Esophagus muscularis mucosa (tissue), 4 donors: Measurements from ENCODE around the gene KCNN4. TPM values are rescaled to one million over a fixed set of nuclear protein-coding genes. Genes with fewer than 3 reads are reported as not detected.

Source experiments
- DNase-seq: peaks from one replicate; pipeline ENCODE4 v3.0.0-alpha.2; 2017; ENCODE audit errors: extremely low spot score
- H3K27ac ChIP-seq, 4 donors: fragments of 200-600 bp; sonication (generic); replicated peaks in 1 of 4; 1 replicate in 3 of 4; 2 replicates in 1 of 4; pipeline ENCODE4 v1.5.1; 2016 to 2019; ENCODE audit warnings: mild to moderate bottlenecking in 1 of 4
- H3K27me3 ChIP-seq, 4 donors: fragments of 200-600 bp; sonication (generic); one replicate each; pipeline versions ENCODE4 v1.5.1 to v1.6.0; 2016 to 2019
- H3K36me3 ChIP-seq, 4 donors: fragments of 200-600 bp; sonication (generic); one replicate each; pipeline ENCODE4 v1.5.1; 2016 to 2019
- H3K4me1 ChIP-seq, 4 donors: fragments of 200-600 bp; sonication (generic); one replicate each; pipeline ENCODE4 v1.5.1; 2016 to 2019
- H3K4me3 ChIP-seq, 4 donors: fragments of 200-600 bp; sonication (generic); 1 replicate in 2 of 4; 2 replicates in 2 of 4; pipeline ENCODE4 v1.5.1; 2016 to 2019; ENCODE audit warnings: mild to moderate bottlenecking in 4 of 4, moderate library complexity in 1 of 4
- H3K9me3 ChIP-seq, 4 donors: fragments of 200-600 bp; sonication (generic); 1 replicate in 3 of 4; 2 replicates in 1 of 4; pipeline ENCODE4 v1.5.1; 2016 to 2019
- CTCF ChIP-seq, 3 experiments: fragments of 200-600 bp in 2 of 3; fragments of 450-650 bp in 1 of 3; sonication (generic) in 2 of 3; IDR thresholded peaks; one replicate each; pipeline ENCODE4 v1.5.1; 2017 to 2019; ENCODE audit warnings: antibody characterized with exemption in 3 of 3, mild to moderate bottlenecking in 2 of 3, moderate library complexity in 1 of 3
- EP300 ChIP-seq: sonication (generic); formaldehyde crosslinking; IDR thresholded peaks from one replicate; pipeline ENCODE4 v1.6.1; 2017; ENCODE audit warnings: antibody characterized with exemption
- POLR2A ChIP-seq: fragments of 450-650 bp; IDR thresholded peaks from one replicate; pipeline ENCODE4 v1.6.1; 2017; ENCODE audit warnings: antibody characterized with exemption, moderate library complexity, mild to moderate bottlenecking, low read depth
- POLR2AphosphoS5 ChIP-seq, 2 donors: sonication (generic); formaldehyde crosslinking; IDR thresholded peaks; one replicate each; pipeline ENCODE4 v1.6.1; 2017; ENCODE audit warnings: antibody characterized with exemption in 2 of 2
- WGBS: methylation state at CpG from one replicate; pipeline ENCODE4 v1.1.5; 2018; 5-methylcytosine and 5-hydroxymethylcytosine counted together
- intact Hi-C: fragments of 100-400 bp; cut with DNase I; formaldehyde crosslinking; loops from one replicate; pipeline ENCODE4 v1.15.1; 2023
- total RNA-seq, 4 donors: library from RNA; depleted of rRNA; stranded (reverse); fragments of >200 nt; gene quantifications; one replicate each; pipeline versions ENCODE4 v1.1.0 to v1.2.1, GENCODE V29; 2016

Gene KCNN4
- total RNA-seq, 4 donors from 2014 or later, result 1.7 to 6.7 (median 1.9) TPM

GRCh38 chr19:43735013-43735412 is 45.8 kb downstream of the KCNN4 start:
- Histone ChIP-seq H3K9me3 (no peaks in the 10 kb centered on the region), H3K4me3 (no peak overlapping the region), H3K36me3 (peaks cover 37 to 98% (median 90%) of the 10 kb centered on the region in 4 donors), H3K27me3 (no peaks in the 10 kb centered on the region), H3K27ac (no peak overlapping the region), H3K4me1 (peaks cover 0 to 8% (median 3%) of the 10 kb centered on the region in 4 donors)
- no peak for DNase-seq
- TF ChIP-seq POLR2AphosphoS5 (IDR thresholded peaks at IDR 0.05) (no peak), EP300 (no peak), POLR2A (no peak), CTCF (IDR thresholded peaks at IDR 0.05) (no peak)
- 96% methylated on average over 6 of the region's 6 CpGs for WGBS
- intact Hi-C loops, result no loop called here

- no peak overlapping the region for H3K27ac ChIP-seq
- no peak overlapping the region for H3K4me3 ChIP-seq
- no peak for DNase-seq
- peaks cover 28 to 89% (median 77%) of the 10 kb centered on the region in 4 donors for H3K36me3 ChIP-seq
- H3K4me1 ChIP-seq, result peaks cover 0 to 6% (median 0%) of the 10 kb centered on the region in 4 donors
- intact Hi-C loops, result no loop called here
- no peaks in the 10 kb centered on the region for H3K9me3 ChIP-seq
- no peak for TF ChIP-seq EP300
- TF ChIP-seq CTCF (IDR thresholded peaks at IDR 0.05), result no peak
- TF ChIP-seq POLR2A, result no peak
- TF ChIP-seq POLR2AphosphoS5 (IDR thresholded peaks at IDR 0.05), result no peak
- no peaks in the 10 kb centered on the region for H3K27me3 ChIP-seq
- WGBS, result 73% methylated on average over 1 of the region's 1 CpG
Observed at GRCh38 chr19:43731846-43732245, 48.9 kb downstream of the KCNN4 start.

GRCh38 chr19:43731346-43731745 is 49.4 kb downstream of the KCNN4 start:
- H3K4me1 ChIP-seq, result peaks cover 0 to 7% (median 0%) of the 10 kb centered on the region in 4 donors
- H3K27ac ChIP-seq, result no peak overlapping the region
- TF ChIP-seq POLR2AphosphoS5 (IDR thresholded peaks at IDR 0.05), result no peak
- TF ChIP-seq POLR2A, result no peak
- no peak for TF ChIP-seq EP300
- TF ChIP-seq CTCF (IDR thresholded peaks at IDR 0.05), result no peak
- no peak overlapping the region for H3K4me3 ChIP-seq
- H3K36me3 ChIP-seq, result peaks cover 25 to 84% (median 72%) of the 10 kb centered on the region in 4 donors
- H3K27me3 ChIP-seq, result no peaks in the 10 kb centered on the region
- DNase-seq, result no peak
- no peaks in the 10 kb centered on the region for H3K9me3 ChIP-seq
- WGBS, result 86% methylated on average over 7 of the region's 14 CpGs
- intact Hi-C loops, result no loop called here

GRCh38 chr19:43729919-43730318 is 50.9 kb downstream of the KCNN4 start:
- no peak for TF ChIP-seq EP300
- no peak for TF ChIP-seq CTCF (IDR thresholded peaks at IDR 0.05)
- no peak for TF ChIP-seq POLR2A
- no peak for TF ChIP-seq POLR2AphosphoS5 (IDR thresholded peaks at IDR 0.05)
- Histone ChIP-seq H3K4me1 (peaks cover 0 to 11% (median 3%) of the 10 kb centered on the region in 4 donors), H3K4me3 (no peak overlapping the region), H3K9me3 (no peaks in the 10 kb centered on the region), H3K27ac (no peak overlapping the region), H3K27me3 (no peaks in the 10 kb centered on the region), H3K36me3 (peaks cover 23 to 72% (median 63%) of the 10 kb centered on the region in 4 donors)
- intact Hi-C loops, result no loop called here
- 87% methylated on average over 5 of the region's 5 CpGs for WGBS
- no peak for DNase-seq

- Histone ChIP-seq H3K27me3 (no peaks in the 10 kb centered on the region), H3K4me1 (peaks cover 0 to 11% (median 3%) of the 10 kb centered on the region in 4 donors), H3K36me3 (peaks cover 16 to 48% (median 42%) of the 10 kb centered on the region in 4 donors), H3K27ac (no peak overlapping the region), H3K4me3 (no peak overlapping the region), H3K9me3 (no peaks in the 10 kb centered on the region)
- intact Hi-C loops, result no loop called here
- TF ChIP-seq POLR2AphosphoS5 (IDR thresholded peaks at IDR 0.05), result no peak
- TF ChIP-seq EP300, result no peak
- TF ChIP-seq POLR2A, result no peak
- no peak for TF ChIP-seq CTCF (IDR thresholded peaks at IDR 0.05)
- 100% methylated on average over 2 of the region's 4 CpGs for WGBS
- no peak for DNase-seq
Observed at GRCh38 chr19:43727593-43727853, 53.2 kb downstream of the KCNN4 start.
